Left lung (tissue), 10 donors: ENCODE measurements around the gene NAA50. TPM values are rescaled to one million over a fixed set of nuclear protein-coding genes. Genes with fewer than 3 reads are reported as not detected.

Experiments
- ATAC-seq: fragments of 200-7000 bp; cut with Tn5 transposase; one replicate; pipeline ENCODE4 v1.9.1; 2020; ENCODE audit warnings: moderate library complexity
- DNase-seq, 4 donors: peaks; one replicate each; pipeline ENCODE4 v3.0.0-alpha.2; 2013 to 2020
- H3K27ac ChIP-seq, 2 donors: fragments of 200-600 bp; sonication (generic) in 1 of 2; one replicate each; pipeline versions ENCODE4 v1.5.0 to v1.8.0; 2020 to 2021
- H3K27me3 ChIP-seq, 2 donors: fragments of 200-600 bp; sonication (generic) in 1 of 2; one replicate each; pipeline versions ENCODE4 v1.5.0 to v1.8.0; 2020 to 2021
- H3K36me3 ChIP-seq, 2 donors: fragments of 200-600 bp; sonication (generic) in 1 of 2; one replicate each; pipeline versions ENCODE4 v1.5.0 to v1.8.0; 2020 to 2021
- H3K4me1 ChIP-seq, 2 donors: fragments of 200-600 bp; one replicate each; pipeline ENCODE4 v1.8.0; 2021
- H3K4me3 ChIP-seq, 2 donors: fragments of 200-600 bp; sonication (generic) in 1 of 2; one replicate each; pipeline versions ENCODE4 v1.5.0 to v1.8.0; 2020 to 2021; ENCODE audit warnings: mild to moderate bottlenecking in 1 of 2
- H3K9me3 ChIP-seq, 2 donors: fragments of 200-600 bp; sonication (generic) in 1 of 2; one replicate each; pipeline versions ENCODE4 v1.5.0 to v1.8.0; 2020 to 2021
- CTCF ChIP-seq, 2 donors: fragments of 200-600 bp; sonication (generic) in 1 of 2; IDR thresholded peaks; one replicate each; pipeline versions ENCODE4 v1.5.0 to v1.8.0; 2021; ENCODE audit warnings: antibody characterized with exemption in 2 of 2
- intact Hi-C, 2 donors: fragments of 100-400 bp; cut with DNase I; formaldehyde crosslinking; loops; one replicate each; pipeline versions ENCODE4 v1.11.2 to v1.14.2; 2022
- polyA plus RNA-seq, 6 donors: library from polyadenylated mRNA; unstranded; fragments of 120-200 nt; gene quantifications; one replicate each; pipeline ENCODE4 v1.2.1, GENCODE V29; 2013; ENCODE audit not compliant: insufficient read length in 6 of 6
- total RNA-seq, 2 donors: library from RNA; stranded (reverse); fragmentation: NEBNext Ultra II Directional; extraction: Animal tissue kit (Norgen Biotek cat#: 25700); gene quantifications; one replicate each; pipeline ENCODE4 v1.2.1, GENCODE V29; 2021
- donor health status: DM: no; HTN: yes; CAD: no.
- donor health status: DM: no; HTN: no; CAD: no.

The NAA50 gene
- total and polyA plus RNA-seq, 8 donors, result 96.9 to 132 (median 114) TPM

- intact Hi-C loops, result no loop called here
- no peak overlapping the region for H3K27ac ChIP-seq
- TF ChIP-seq CTCF (IDR thresholded peaks at IDR 0.05), result no peak
- H3K36me3 ChIP-seq, result no peaks in the 10 kb centered on the region
- peaks cover 0 to 6% of the 10 kb centered on the region in 2 donors for H3K9me3 ChIP-seq
- peaks cover 4 to 51% of the 10 kb centered on the region in 2 donors for H3K4me1 ChIP-seq
- ATAC-seq, result no peak
- no peak overlapping the region for H3K4me3 ChIP-seq
- no peaks in the 10 kb centered on the region for H3K27me3 ChIP-seq
- no peak for DNase-seq
Measured at GRCh38 chr3:113753376-113753985, 7.4 kb upstream of the NAA50 start.

GRCh38 chr3:113751141-113751540 is 5.1 kb upstream of the NAA50 start:
- Histone ChIP-seq H3K27me3 (no peaks in the 10 kb centered on the region), H3K4me1 (peaks cover 12 to 59% of the 10 kb centered on the region in 2 donors), H3K36me3 (no peaks in the 10 kb centered on the region), H3K9me3 (no peaks in the 10 kb centered on the region), H3K27ac (no peak overlapping the region), H3K4me3 (no peak overlapping the region)
- intact Hi-C loops, result no loop called here
- no peak for ATAC-seq
- no peak for DNase-seq
- no peak for TF ChIP-seq CTCF (IDR thresholded peaks at IDR 0.05)

DNA sequence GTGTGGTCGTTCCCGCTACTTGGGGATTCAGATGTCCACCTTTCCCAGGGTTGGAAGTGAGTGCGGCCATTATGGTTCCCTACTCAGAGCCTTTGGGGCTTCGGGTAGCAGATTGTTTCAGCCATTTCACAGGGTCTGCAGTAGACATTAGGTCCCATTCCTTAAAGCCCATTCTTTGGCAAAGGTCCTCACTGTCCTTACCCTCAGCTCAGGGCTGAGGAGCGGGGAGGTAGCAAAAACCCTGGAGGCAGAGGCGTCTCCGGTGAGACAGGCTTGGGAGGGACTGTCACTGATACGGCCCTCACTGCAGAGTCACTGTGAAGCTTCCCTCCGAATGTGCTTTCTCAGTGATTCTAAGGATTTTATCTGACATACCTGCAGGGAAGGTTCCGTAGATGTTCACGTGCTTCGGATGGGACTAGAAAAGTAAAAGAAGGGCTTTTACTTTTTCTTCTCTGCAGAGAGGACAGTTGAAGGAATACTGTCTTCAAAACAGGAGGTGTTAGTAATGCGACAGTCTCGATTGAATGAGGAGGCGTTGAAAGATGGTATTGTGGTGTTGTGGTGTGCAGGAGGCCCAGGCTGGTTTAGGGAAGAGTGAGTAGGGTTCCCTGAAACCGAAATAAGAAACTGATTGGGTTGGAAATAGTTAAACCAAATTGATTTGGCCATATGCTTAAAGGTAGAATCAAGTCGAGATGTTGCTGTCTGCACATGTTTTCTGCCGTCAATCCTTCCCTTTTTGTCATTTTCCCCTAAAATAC is 1.4 kb upstream of the NAA50 start:
- TF ChIP-seq CTCF (IDR thresholded peaks at IDR 0.05), result no peak
- H3K36me3 ChIP-seq, result no peaks in the 10 kb centered on the region
- DNase-seq (peak in 2 of 4 donors; percentile 27 to 59), ATAC-seq (peak; percentile 2)
- no peaks in the 10 kb centered on the region for H3K9me3 ChIP-seq
- H3K27me3 ChIP-seq, result no peaks in the 10 kb centered on the region
- peaks cover 20 to 67% of the 10 kb centered on the region in 2 donors for H3K4me1 ChIP-seq
- intact Hi-C loops, result no loop called here
- H3K4me3 ChIP-seq, result peak overlapping the region; percentile 81 to 89
- peak overlapping the region; percentile 97 to 99 for H3K27ac ChIP-seq

DNA sequence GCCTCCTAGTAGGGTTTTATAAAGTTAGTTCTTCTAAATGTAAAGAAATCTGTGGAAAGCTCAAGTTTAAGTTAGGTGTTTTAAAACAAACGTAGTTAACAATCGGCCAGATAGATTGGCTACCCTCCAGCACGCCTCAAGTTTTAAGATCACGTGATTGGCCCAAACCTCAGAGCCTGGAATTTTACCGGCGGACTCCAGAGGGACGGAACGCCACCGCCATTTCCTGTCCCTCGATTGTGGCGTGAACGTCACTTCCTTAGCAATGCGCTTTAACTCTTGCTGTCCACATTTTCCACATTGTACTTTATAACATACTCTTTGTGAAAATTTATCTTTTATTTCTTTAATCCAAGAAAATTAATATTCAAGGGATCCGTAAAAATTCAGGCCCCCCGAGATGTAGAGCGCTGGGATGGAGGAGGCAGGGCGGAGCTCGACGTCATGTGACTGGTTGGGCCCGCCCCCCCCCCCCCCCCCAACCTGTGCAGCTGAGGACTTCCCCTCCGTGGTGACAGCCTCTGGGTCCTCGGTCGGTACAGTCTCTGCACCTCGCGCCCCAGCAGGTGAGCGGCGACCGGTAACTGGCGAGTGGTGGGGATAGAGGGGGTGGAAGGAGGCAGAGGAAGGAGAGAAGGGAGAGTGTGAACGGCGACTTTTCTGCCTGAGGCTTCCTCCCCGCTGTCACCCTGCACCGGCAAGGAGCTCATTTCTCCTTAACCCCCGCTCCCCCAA is 666 bp upstream of the NAA50 start, which contains the start of gene ATP6V1A:
TSS of gene ATP6V1A (plus strand) at position 488 of the 735 bp plus-strand sequence. CDS start 31,719 bp downstream, outside the sequence.
- intact Hi-C loops, result no loop called here
- Histone ChIP-seq H3K9me3 (no peaks in the 10 kb centered on the region), H3K27ac (peak within 1 kb of the TSS; percentile 97 to 99), H3K4me1 (peaks cover 20 to 71% of the 10 kb centered on the region in 2 donors), H3K27me3 (no peaks in the 10 kb centered on the region), H3K36me3 (no peaks in the 10 kb centered on the region), H3K4me3 (peak within 1 kb of the TSS; percentile 81 to 89)
- ATAC-seq (peak; percentile 75), DNase-seq (peak; percentile 89 to 96 (median 93))
- TF ChIP-seq CTCF (IDR thresholded peaks at IDR 0.05), result no peak
